Measurements from ENCODE around the gene GTF2F1.

The GTF2F1 gene

GRCh38 chr19:6333439-6333838 is 59.5 kb downstream of the GTF2F1 start, which contains the start of gene ACER1:
Gene ACER1, minus strand, starts transcription at chr19:6333612. Its CDS starts 61 bp downstream, at chr19:6333551.
- no peak for TF ChIP-seq CTCF (IDR thresholded peaks at IDR 0.05; ENCODE audit: control insufficient read depth, extremely low read depth, insufficient read depth)
- no peak for DNase-seq (ENCODE audit: low read depth)
- H3K4me3 ChIP-seq (ENCODE audit: low read depth, low read length): no peak within 1 kb of the TSS
